Measurements from ENCODE around the gene KRTAP5-7.
"Not testable (repeated sequence)": the region's sequence is repeated elsewhere in the genome, so short reads cannot be mapped to it uniquely, and the experiment has no call there.

KRTAP5-7 gene

DNA sequence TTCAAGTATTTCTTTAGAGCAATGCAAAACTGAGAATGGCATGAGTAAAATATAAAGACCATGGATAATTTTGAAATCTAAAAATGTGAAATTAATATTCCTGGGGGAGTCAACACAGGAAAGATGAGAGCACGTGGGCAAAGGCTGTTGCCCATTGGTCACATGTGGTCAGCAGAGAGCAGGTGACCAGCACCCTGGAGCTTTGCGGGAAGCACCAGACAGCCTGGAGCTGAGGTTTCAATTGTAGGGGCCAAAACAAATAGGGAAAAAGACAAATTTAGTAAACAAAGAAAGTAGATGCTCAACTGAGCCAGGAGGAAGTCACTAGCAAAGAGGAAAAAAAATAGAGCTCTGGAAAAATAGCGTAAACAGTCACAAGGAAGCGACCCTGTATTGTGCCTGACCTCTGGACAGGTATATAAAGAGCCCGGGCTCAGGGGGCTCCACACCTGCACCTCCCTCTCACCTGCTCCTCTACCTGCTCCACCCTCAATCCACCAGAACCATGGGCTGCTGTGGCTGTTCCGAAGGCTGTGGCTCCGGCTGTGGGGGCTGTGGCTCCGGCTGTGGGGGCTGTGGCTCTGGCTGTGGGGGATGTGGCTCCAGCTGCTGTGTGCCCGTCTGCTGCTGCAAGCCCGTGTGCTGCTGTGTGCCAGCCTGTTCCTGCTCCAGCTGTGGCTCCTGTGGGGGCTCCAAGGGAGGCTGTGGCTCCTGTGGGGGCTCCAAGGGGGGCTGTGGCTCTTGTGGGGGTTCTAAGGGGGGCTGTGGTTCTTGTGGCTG lies at the start of gene KRTAP5-7:
Gene KRTAP5-7 (plus strand): TSS at position 472 of the 780 bp plus-strand sequence. CDS start 34 bp downstream, at position 506.
- not testable (repeated sequence) for H3K27ac Mint-ChIP-seq; H3K4me3 Mint-ChIP-seq; H3K4me1 Mint-ChIP-seq (ENCODE audit: low read depth); H3K27me3 Mint-ChIP-seq (ENCODE audit: low read depth); H3K9me3 Mint-ChIP-seq; H3K36me3 Mint-ChIP-seq (ENCODE audit: low read depth)

- no peaks in the 10 kb centered on the region for H3K4me1 Mint-ChIP-seq (ENCODE audit: low read depth)
- H3K27ac Mint-ChIP-seq = no peak overlapping the region
- peaks cover 28% of the 10 kb centered on the region for H3K36me3 Mint-ChIP-seq (ENCODE audit: low read depth)
- no peaks in the 10 kb centered on the region for H3K27me3 Mint-ChIP-seq (ENCODE audit: low read depth)
- H3K9me3 Mint-ChIP-seq = no peaks in the 10 kb centered on the region
- H3K4me3 Mint-ChIP-seq = no peak overlapping the region
Measured at GRCh38 chr11:71477641-71478527, 49.2 kb upstream of the KRTAP5-7 start.

GRCh38 chr11:71478528-71478840 lies 48.6 kb upstream of the KRTAP5-7 start:
- Mint-ChIP-seq H3K9me3 (no peaks in the 10 kb centered on the region), H3K36me3 (ENCODE audit: low read depth) (peaks cover 31% of the 10 kb centered on the region), H3K4me1 (ENCODE audit: low read depth) (no peaks in the 10 kb centered on the region), H3K27ac (no peak overlapping the region), H3K27me3 (ENCODE audit: low read depth) (no peaks in the 10 kb centered on the region), H3K4me3 (no peak overlapping the region)

GRCh38 chr11:71481101-71481960 lies 45.7 kb upstream of the KRTAP5-7 start:
- no peaks in the 10 kb centered on the region for H3K27me3 Mint-ChIP-seq (ENCODE audit: low read depth)
- no peak overlapping the region for H3K4me3 Mint-ChIP-seq
- no peak overlapping the region for H3K27ac Mint-ChIP-seq
- no peaks in the 10 kb centered on the region for H3K4me1 Mint-ChIP-seq (ENCODE audit: low read depth)
- no peaks in the 10 kb centered on the region for H3K9me3 Mint-ChIP-seq
- H3K36me3 Mint-ChIP-seq (ENCODE audit: low read depth) = peaks cover 47% of the 10 kb centered on the region

DNA sequence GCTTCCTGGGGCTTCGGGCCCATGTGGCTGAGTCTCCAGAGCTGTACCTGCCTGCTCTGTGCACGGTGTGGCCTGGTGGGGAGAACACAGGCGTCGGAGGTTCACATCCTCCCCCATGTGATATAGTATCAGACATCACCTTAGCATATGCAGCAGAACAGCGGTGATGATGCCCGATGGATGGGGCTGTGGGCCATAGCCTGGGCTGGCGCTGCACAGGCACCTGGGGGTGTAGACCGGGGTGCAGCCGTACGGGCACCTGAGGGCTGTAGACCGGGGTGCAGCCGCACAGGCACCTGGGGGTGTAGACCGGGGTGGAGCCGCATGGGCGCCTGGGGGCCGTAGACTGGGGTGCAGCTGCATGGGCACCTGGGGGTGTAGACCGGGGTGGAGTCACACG lies 44.9 kb upstream of the KRTAP5-7 start:
- no peaks in the 10 kb centered on the region for H3K4me1 Mint-ChIP-seq (ENCODE audit: low read depth)
- H3K27ac Mint-ChIP-seq = no peak overlapping the region
- peaks cover 48% of the 10 kb centered on the region for H3K36me3 Mint-ChIP-seq (ENCODE audit: low read depth)
- H3K9me3 Mint-ChIP-seq = no peaks in the 10 kb centered on the region
- no peaks in the 10 kb centered on the region for H3K27me3 Mint-ChIP-seq (ENCODE audit: low read depth)
- H3K4me3 Mint-ChIP-seq = no peak overlapping the region

DNA sequence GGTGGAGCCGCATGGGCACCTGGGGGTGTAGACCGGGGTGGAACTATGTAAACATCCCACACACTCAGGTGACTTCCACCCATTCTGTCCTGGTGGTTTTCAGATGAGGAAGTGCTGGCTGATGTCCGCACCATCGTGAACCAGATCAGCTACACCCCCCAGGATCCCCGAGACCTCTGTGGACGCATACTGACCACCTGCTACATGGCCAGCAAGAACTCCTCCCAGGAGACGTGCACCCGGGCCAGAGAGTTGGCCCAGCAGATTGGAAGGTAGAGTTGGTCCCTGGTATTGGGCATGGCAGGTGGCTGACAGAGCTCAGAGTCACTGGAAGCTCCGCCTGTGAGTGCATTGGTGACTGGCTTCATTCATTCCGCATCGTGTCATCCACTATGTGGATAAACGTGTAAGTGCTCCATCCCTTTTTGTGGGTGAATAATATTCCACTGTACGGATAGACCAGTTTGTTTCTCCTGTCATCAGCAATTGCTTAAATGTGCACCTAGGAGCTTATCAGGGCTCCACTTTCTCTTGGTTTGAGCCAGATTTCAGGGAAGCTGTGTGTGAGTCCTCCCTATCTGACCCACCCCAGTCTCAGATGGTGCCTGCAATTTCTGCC lies 44.2 kb upstream of the KRTAP5-7 start:
- no peak overlapping the region for H3K4me3 Mint-ChIP-seq
- peaks cover 45% of the 10 kb centered on the region for H3K36me3 Mint-ChIP-seq (ENCODE audit: low read depth)
- no peak overlapping the region for H3K27ac Mint-ChIP-seq
- H3K4me1 Mint-ChIP-seq (ENCODE audit: low read depth) = peaks cover 1% of the 10 kb centered on the region
- no peaks in the 10 kb centered on the region for H3K27me3 Mint-ChIP-seq (ENCODE audit: low read depth)
- no peaks in the 10 kb centered on the region for H3K9me3 Mint-ChIP-seq

DNA sequence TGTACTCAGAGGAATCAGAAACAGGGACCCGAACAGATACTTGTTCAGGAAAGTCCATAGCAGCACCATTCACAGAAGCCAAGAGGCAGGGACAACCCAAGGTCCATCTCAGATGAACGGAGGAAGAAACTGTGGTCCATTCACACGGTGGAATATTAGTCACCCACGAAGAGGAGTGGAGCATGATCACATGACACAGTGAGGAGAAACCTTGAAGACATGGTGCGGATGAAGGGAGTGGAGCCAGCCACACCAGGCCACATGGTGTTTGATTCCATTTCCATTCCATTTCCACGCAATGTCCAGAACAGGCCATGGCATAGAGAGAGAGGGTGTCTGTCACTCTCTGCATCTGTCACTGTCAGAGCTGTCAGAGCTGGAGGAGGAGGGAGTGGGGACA lies 43.4 kb upstream of the KRTAP5-7 start:
- Mint-ChIP-seq H3K9me3 (no peaks in the 10 kb centered on the region), H3K36me3 (ENCODE audit: low read depth) (peaks cover 52% of the 10 kb centered on the region), H3K27ac (no peak overlapping the region), H3K27me3 (ENCODE audit: low read depth) (no peaks in the 10 kb centered on the region), H3K4me3 (no peak overlapping the region), H3K4me1 (ENCODE audit: low read depth) (peaks cover 10% of the 10 kb centered on the region)

DNA sequence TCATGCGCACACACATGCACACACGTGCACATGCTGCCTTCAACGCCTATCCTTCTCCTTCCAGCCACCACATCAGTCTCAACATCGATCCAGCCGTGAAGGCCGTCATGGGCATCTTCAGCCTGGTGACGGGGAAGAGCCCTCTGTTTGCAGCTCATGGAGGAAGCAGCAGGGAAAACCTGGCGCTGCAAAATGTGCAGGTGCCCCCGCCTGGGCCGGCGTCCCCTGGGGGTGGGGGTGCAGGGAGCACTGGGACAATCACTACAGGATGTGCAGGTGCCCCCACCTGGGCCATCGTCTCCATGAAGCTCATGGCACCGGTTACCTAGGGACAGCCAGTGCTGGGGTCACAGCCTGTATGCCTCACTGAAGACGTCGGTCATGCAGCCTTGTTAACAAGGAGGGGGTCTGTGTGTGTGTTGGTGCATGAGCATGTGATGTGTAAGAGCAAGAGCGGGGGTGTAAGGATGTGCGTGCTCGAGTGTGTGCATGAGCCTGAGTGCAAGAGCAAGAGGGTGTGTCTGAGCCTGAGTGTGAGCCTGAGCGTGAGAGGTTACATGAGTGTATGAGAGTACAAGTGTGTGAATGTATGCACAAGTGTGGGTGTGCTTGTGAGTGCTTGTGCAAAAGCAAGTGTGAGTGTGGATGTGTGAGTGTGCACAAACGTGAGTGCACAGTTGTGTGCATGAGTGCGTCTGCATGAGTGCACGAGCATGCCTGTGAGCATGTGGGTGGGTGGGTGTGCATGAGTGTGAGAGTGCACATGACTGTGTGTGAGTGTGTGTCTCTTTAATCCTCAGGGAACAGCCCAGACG lies 42.6 kb upstream of the KRTAP5-7 start:
- no peaks in the 10 kb centered on the region for H3K9me3 Mint-ChIP-seq
- no peaks in the 10 kb centered on the region for H3K27me3 Mint-ChIP-seq (ENCODE audit: low read depth)
- peaks cover 56% of the 10 kb centered on the region for H3K36me3 Mint-ChIP-seq (ENCODE audit: low read depth)
- peaks cover 17% of the 10 kb centered on the region for H3K4me1 Mint-ChIP-seq (ENCODE audit: low read depth)
- H3K27ac Mint-ChIP-seq = no peak overlapping the region
- no peak overlapping the region for H3K4me3 Mint-ChIP-seq

- Mint-ChIP-seq H3K27me3 (ENCODE audit: low read depth) (no peaks in the 10 kb centered on the region), H3K9me3 (no peaks in the 10 kb centered on the region), H3K27ac (no peak overlapping the region), H3K4me1 (ENCODE audit: low read depth) (peaks cover 21% of the 10 kb centered on the region), H3K4me3 (no peak overlapping the region), H3K36me3 (ENCODE audit: low read depth) (peaks cover 55% of the 10 kb centered on the region)
Measured at GRCh38 chr11:71485063-71485399, 42.0 kb upstream of the KRTAP5-7 start.

DNA sequence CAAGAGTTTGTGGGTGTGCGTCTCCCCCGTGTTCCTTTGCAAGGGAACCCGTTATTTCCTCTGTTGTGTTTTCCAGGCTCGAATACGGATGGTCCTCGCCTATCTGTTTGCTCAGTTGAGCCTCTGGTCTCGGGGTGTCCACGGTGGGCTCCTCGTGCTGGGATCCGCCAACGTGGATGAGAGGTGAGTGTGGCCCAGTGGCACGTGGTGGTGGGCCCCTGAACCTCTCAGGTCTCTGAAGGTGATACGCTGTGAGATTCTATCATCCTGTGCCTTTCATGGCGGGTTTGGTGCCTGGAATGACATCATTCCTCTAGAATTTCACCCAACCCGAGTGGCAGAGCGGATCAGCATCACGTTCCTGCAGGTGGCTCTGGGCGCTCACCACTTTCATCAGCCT lies 41.6 kb upstream of the KRTAP5-7 start:
- Mint-ChIP-seq H3K27ac (no peak overlapping the region), H3K9me3 (no peaks in the 10 kb centered on the region), H3K4me1 (ENCODE audit: low read depth) (peaks cover 23% of the 10 kb centered on the region), H3K36me3 (ENCODE audit: low read depth) (peaks cover 60% of the 10 kb centered on the region), H3K4me3 (no peak overlapping the region), H3K27me3 (ENCODE audit: low read depth) (no peaks in the 10 kb centered on the region)

GRCh38 chr11:71486320-71486719 lies 40.7 kb upstream of the KRTAP5-7 start:
- peaks cover 62% of the 10 kb centered on the region for H3K36me3 Mint-ChIP-seq (ENCODE audit: low read depth)
- no peaks in the 10 kb centered on the region for H3K27me3 Mint-ChIP-seq (ENCODE audit: low read depth)
- H3K9me3 Mint-ChIP-seq = no peaks in the 10 kb centered on the region
- no peak overlapping the region for H3K4me3 Mint-ChIP-seq
- no peak overlapping the region for H3K27ac Mint-ChIP-seq
- H3K4me1 Mint-ChIP-seq (ENCODE audit: low read depth) = peaks cover 23% of the 10 kb centered on the region

DNA sequence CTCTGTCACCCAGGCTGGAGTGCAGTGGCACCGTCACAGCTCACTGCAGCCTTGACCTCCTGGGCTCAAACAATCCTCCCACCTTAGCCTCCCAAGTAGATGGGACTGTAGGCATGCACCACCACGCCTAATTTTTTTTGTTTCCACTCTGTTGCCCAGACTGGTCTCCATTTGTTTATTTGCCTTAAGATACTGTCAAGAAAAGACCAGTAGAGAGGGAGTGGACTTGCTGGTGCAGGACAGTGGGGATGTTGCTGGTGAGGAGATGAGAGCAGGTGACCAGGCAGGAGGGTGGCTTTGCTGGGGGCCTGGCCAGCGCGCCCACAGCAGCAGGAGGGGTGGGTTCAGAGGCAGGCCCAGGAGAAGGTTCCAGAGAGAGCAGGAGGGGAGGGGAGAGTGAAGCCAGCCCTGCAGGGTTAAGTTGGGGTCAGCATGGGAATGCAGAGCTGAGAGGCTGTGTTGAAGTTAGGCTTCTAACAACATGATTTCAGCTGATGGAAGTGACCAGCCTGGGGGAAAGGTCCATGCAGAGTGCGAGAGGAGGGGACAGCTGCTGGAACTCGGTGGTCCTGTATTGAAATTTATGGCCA lies 38.3 kb upstream of the KRTAP5-7 start:
- Mint-ChIP-seq H3K4me3 (peak overlapping the region; percentile 26), H3K27ac (peak overlapping the region; percentile 98), H3K4me1 (ENCODE audit: low read depth) (peaks cover 26% of the 10 kb centered on the region), H3K27me3 (ENCODE audit: low read depth) (no peaks in the 10 kb centered on the region), H3K36me3 (ENCODE audit: low read depth) (peaks cover 63% of the 10 kb centered on the region), H3K9me3 (no peaks in the 10 kb centered on the region)

DNA sequence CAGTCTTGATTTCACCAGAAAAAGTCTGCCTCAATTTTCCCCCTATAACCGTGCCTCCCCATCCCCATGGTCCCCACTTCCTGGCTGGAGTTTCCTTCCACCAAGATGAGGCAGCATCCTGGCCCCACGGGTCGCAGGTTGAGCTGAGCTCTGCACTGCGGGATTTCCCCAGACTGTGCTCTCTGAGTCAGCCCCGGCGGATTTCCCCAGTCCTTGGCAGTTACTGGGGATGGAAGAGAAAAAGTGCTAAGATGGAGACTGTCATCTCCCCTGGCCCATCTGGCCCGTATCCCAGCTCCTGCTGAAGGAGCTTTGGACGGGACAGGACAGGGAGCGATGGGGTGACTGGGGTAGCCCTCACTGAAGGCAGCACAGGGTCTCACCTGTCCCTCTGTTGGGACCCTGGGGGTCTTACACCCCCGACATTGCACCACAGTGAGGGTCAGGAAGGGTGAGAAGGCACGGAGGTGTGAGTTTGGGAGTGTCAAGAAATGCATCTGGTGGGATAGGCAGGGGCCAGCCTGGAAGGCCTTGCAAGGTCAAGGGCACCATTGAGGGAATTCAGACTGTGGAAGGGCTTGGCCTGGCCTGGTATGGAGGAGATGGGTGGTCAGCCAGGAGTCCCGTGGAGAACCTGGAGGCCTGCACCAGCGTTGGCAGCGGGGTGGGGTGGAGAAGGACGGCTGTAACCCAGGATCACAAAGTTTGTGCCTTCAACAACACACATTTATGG lies 37.6 kb upstream of the KRTAP5-7 start:
- Mint-ChIP-seq H3K36me3 (ENCODE audit: low read depth) (peaks cover 61% of the 10 kb centered on the region), H3K9me3 (no peaks in the 10 kb centered on the region), H3K27ac (peak overlapping the region; percentile 98), H3K27me3 (ENCODE audit: low read depth) (no peaks in the 10 kb centered on the region), H3K4me3 (peak overlapping the region; percentile 53), H3K4me1 (ENCODE audit: low read depth) (peaks cover 26% of the 10 kb centered on the region)
